A549 (cell line): ENCODE measurements around the gene VPS37B.

Experiments used
- KDM5A ChIP-seq: fragments of 200-600 bp; sonication (generic); IDR thresholded peaks from 2 replicates; pipeline ENCODE4 v1.6.1; 2016; ENCODE audit warnings: antibody characterized with exemption, mild to moderate bottlenecking
- REST ChIP-seq: fragments of 200-600 bp; sonication (generic); IDR thresholded peaks from 2 replicates; pipeline ENCODE4 v1.6.1; 2016; ENCODE audit warnings: antibody characterized with exemption, mild to moderate bottlenecking, moderate library complexity
- TF ChIP-seq, protein P1 (sequence below): fragments of >200 bp; sonication (Bioruptor Twin); formaldehyde crosslinking; IDR thresholded peaks from 3 replicates; pipeline ENCODE4 v1.6.1; 2016
- TF ChIP-seq, protein P2 (sequence below): fragments of 150-350 bp; IDR thresholded peaks from 2 replicates; pipeline ENCODE4 v1.6.1; 2014; ENCODE audit warnings: low read depth, mild to moderate bottlenecking, low read length
- TF ChIP-seq, protein P3 (sequence below): fragments of >200 bp; sonication (Bioruptor Twin); formaldehyde crosslinking; IDR thresholded peaks from 3 replicates; pipeline ENCODE4 v1.5.1; 2016

- TF ChIP-seq KDM5A (no peak), REST (no peak)
- TF ChIP-seq, protein P1, sequence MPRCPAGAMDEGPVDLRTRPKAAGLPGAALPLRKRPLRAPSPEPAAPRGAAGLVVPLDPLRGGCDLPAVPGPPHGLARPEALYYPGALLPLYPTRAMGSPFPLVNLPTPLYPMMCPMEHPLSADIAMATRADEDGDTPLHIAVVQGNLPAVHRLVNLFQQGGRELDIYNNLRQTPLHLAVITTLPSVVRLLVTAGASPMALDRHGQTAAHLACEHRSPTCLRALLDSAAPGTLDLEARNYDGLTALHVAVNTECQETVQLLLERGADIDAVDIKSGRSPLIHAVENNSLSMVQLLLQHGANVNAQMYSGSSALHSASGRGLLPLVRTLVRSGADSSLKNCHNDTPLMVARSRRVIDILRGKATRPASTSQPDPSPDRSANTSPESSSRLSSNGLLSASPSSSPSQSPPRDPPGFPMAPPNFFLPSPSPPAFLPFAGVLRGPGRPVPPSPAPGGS = no peak
- TF ChIP-seq, protein P2, sequence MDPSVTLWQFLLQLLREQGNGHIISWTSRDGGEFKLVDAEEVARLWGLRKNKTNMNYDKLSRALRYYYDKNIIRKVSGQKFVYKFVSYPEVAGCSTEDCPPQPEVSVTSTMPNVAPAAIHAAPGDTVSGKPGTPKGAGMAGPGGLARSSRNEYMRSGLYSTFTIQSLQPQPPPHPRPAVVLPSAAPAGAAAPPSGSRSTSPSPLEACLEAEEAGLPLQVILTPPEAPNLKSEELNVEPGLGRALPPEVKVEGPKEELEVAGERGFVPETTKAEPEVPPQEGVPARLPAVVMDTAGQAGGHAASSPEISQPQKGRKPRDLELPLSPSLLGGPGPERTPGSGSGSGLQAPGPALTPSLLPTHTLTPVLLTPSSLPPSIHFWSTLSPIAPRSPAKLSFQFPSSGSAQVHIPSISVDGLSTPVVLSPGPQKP = no peak
- TF ChIP-seq, protein P3, sequence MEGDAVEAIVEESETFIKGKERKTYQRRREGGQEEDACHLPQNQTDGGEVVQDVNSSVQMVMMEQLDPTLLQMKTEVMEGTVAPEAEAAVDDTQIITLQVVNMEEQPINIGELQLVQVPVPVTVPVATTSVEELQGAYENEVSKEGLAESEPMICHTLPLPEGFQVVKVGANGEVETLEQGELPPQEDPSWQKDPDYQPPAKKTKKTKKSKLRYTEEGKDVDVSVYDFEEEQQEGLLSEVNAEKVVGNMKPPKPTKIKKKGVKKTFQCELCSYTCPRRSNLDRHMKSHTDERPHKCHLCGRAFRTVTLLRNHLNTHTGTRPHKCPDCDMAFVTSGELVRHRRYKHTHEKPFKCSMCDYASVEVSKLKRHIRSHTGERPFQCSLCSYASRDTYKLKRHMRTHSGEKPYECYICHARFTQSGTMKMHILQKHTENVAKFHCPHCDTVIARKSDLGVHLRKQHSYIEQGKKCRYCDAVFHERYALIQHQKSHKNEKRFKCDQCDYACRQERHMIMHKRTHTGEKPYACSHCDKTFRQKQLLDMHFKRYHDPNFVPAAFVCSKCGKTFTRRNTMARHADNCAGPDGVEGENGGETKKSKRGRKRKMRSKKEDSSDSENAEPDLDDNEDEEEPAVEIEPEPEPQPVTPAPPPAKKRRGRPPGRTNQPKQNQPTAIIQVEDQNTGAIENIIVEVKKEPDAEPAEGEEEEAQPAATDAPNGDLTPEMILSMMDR = no peak
Observed at GRCh38 chr12:122840580-122841513, 55.1 kb downstream of the VPS37B start.
